WTC11 (cell line): Measurements from ENCODE around the gene CEP68. TPM values are rescaled to one million over a fixed set of nuclear protein-coding genes. Genes with fewer than 3 reads are reported as not detected.

Experiments used
- ATAC-seq: fragments of 200-7000 bp; cut with Tn5 transposase; 2 replicates; pipeline ENCODE4 v1.10.0; 2021; ENCODE audit warnings: mild to moderate bottlenecking, moderate library complexity
- CTCF ChIA-PET: fragments of 300-600 bp; sonication (Branson Sonifier 250); formaldehyde crosslinking; loops from one replicate; lab custom pipeline; 2021; ENCODE audit warnings: antibody characterized with exemption; lab: Charles Lee
- POLR2A ChIA-PET: fragments of 350-600 bp; sonication (Branson Sonifier 250); formaldehyde crosslinking; loops from one replicate; lab custom pipeline; 2021; ENCODE audit warnings: antibody characterized with exemption; lab: Charles Lee
- DNase-seq: peaks from one replicate; pipeline ENCODE4 v3.0.0; 2021; ENCODE audit warnings: low spot score
- H3K27ac Mint-ChIP-seq: 2 replicates; pipeline ENCODE4 v1.8.0; 2021; ENCODE audit warnings: mixed read lengths
- H3K27me3 Mint-ChIP-seq: 2 replicates; pipeline ENCODE4 v1.8.0; 2021; ENCODE audit warnings: low read depth, mild to moderate bottlenecking, moderate library complexity, mixed read lengths
- H3K36me3 Mint-ChIP-seq: 2 replicates; pipeline ENCODE4 v1.8.0; 2021; ENCODE audit warnings: mixed read lengths
- H3K4me1 Mint-ChIP-seq: 2 replicates; pipeline ENCODE4 v1.8.0; 2022; ENCODE audit warnings: mixed read lengths
- H3K4me3 Mint-ChIP-seq: 2 replicates; pipeline ENCODE4 v1.8.0; 2021; ENCODE audit warnings: mild to moderate bottlenecking, moderate library complexity, mixed read lengths
- H3K9me3 Mint-ChIP-seq: 2 replicates; pipeline ENCODE4 v1.8.0; 2021; ENCODE audit warnings: mixed read lengths
- FOXK1 ChIP-seq: sonication (generic); formaldehyde crosslinking; IDR thresholded peaks from 2 replicates; pipeline ENCODE4 v1.8.0; 2022; ENCODE audit warnings: mild to moderate bottlenecking, moderate library complexity, missing genetic modification reagents
- FOXP4 ChIP-seq: sonication (generic); formaldehyde crosslinking; IDR thresholded peaks from 2 replicates; pipeline ENCODE4 v1.8.0; 2022; ENCODE audit warnings: mild to moderate bottlenecking, missing genetic modification reagents
- GTF2I ChIP-seq: fragments of 250-450 bp; sonication (Bioruptor Pico); conservative IDR thresholded peaks from 2 replicates; pipeline ENCODE4 v1.4.0; 2021; ENCODE audit warnings: mild to moderate bottlenecking
- KAT7 ChIP-seq: sonication (generic); formaldehyde crosslinking; IDR thresholded peaks from 2 replicates; pipeline ENCODE4 v1.8.1; 2023; ENCODE audit warnings: missing genetic modification reagents, mild to moderate bottlenecking, borderline replicate concordance
- MXD4 ChIP-seq: fragments of 250-450 bp; sonication (Bioruptor Pico); IDR thresholded peaks from 2 replicates; pipeline ENCODE4 v1.8.0; 2021; ENCODE audit warnings: mild to moderate bottlenecking, moderate library complexity, borderline replicate concordance
- RORB ChIP-seq: fragments of 250-450 bp; sonication (Bioruptor Pico); IDR thresholded peaks from 2 replicates; pipeline ENCODE4 v1.9.0; 2021; ENCODE audit warnings: mild to moderate bottlenecking
- SOX15 ChIP-seq: fragments of 250-450 bp; sonication (Bioruptor Pico); IDR thresholded peaks from 2 replicates; pipeline ENCODE4 v1.9.0; 2021; ENCODE audit warnings: mild to moderate bottlenecking
- STAT6 ChIP-seq: sonication (generic); formaldehyde crosslinking; conservative IDR thresholded peaks from 2 replicates; pipeline ENCODE4 v1.8.1; 2023; ENCODE audit warnings: mild to moderate bottlenecking, low read depth, missing genetic modification reagents, moderate library complexity
- TCF7 ChIP-seq: sonication (generic); formaldehyde crosslinking; IDR thresholded peaks from 2 replicates; pipeline ENCODE4 v1.8.0; 2022; ENCODE audit warnings: mild to moderate bottlenecking, low read depth, missing genetic modification reagents, moderate library complexity
- TEAD4 ChIP-seq: sonication (generic); formaldehyde crosslinking; IDR thresholded peaks from 2 replicates; pipeline ENCODE4 v1.8.0; 2022; ENCODE audit warnings: mild to moderate bottlenecking, missing genetic modification reagents
- TP53 ChIP-seq: sonication (generic); formaldehyde crosslinking; IDR thresholded peaks from 2 replicates; pipeline ENCODE4 v1.8.1; 2023; ENCODE audit warnings: mild to moderate bottlenecking, missing genetic modification reagents
- ZNF138 ChIP-seq: sonication (generic); formaldehyde crosslinking; conservative IDR thresholded peaks from 2 replicates; pipeline ENCODE4 v1.8.1; 2022; ENCODE audit warnings: mild to moderate bottlenecking, moderate library complexity, missing genetic modification reagents
- ZNF263 ChIP-seq: sonication (generic); formaldehyde crosslinking; IDR thresholded peaks from 2 replicates; pipeline ENCODE4 v1.8.1; 2022; ENCODE audit warnings: low read depth, mild to moderate bottlenecking, moderate library complexity, missing genetic modification reagents
- ZNF423 ChIP-seq: fragments of 250-450 bp; sonication (Bioruptor Pico); IDR thresholded peaks from 2 replicates; pipeline ENCODE4 v2.1.2; 2022; ENCODE audit warnings: mild to moderate bottlenecking, moderate library complexity
- ZNF671 ChIP-seq: fragments of 250-450 bp; sonication (Bioruptor Pico); IDR thresholded peaks from 2 replicates; pipeline ENCODE4 v1.8.0; 2021; ENCODE audit warnings: mild to moderate bottlenecking
- total RNA-seq: library from RNA; stranded (reverse); gene quantifications from 3 replicates; pipeline ENCODE4 v1.2.3, GENCODE V29; 2021
- TF ChIP-seq, protein P1 (sequence below): sonication (generic); formaldehyde crosslinking; IDR thresholded peaks from 2 replicates; pipeline ENCODE4 v1.8.0; 2023; ENCODE audit warnings: mild to moderate bottlenecking, missing genetic modification reagents
- TF ChIP-seq, protein P2 (sequence below): fragments of 250-450 bp; sonication (Bioruptor Pico); IDR thresholded peaks from 2 replicates; pipeline ENCODE4 v1.8.0; 2021; ENCODE audit warnings: mild to moderate bottlenecking
- TF ChIP-seq, protein P3 (sequence below): fragments of 250-450 bp; sonication (Bioruptor Pico); IDR thresholded peaks from 2 replicates; pipeline ENCODE4 v1.9.0; 2021; ENCODE audit warnings: moderate library complexity, mild to moderate bottlenecking, inconsistent platforms, borderline replicate concordance

CEP68 gene
- total RNA-seq, 1 experiment from 2014 or later, result 16.7 TPM

- peaks cover 15% of the 10 kb centered on the region for H3K36me3 Mint-ChIP-seq
- peaks cover 50% of the 10 kb centered on the region for H3K4me1 Mint-ChIP-seq
- no peak for ATAC-seq
- H3K4me3 Mint-ChIP-seq, result no peak overlapping the region
- DNase-seq, result no peak
- no peaks in the 10 kb centered on the region for H3K27me3 Mint-ChIP-seq
- POLR2A ChIA-PET, result interaction anchor here (0.7 kb wide), 1 partner anchor 21 kb away, joined by 3 read pairs; the partner anchor contains the start of gene CEP68
- no peaks in the 10 kb centered on the region for H3K9me3 Mint-ChIP-seq
- TF ChIP-seq KAT7 (CRISPR knock-in tag), result no peak
- TF ChIP-seq, protein P1, sequence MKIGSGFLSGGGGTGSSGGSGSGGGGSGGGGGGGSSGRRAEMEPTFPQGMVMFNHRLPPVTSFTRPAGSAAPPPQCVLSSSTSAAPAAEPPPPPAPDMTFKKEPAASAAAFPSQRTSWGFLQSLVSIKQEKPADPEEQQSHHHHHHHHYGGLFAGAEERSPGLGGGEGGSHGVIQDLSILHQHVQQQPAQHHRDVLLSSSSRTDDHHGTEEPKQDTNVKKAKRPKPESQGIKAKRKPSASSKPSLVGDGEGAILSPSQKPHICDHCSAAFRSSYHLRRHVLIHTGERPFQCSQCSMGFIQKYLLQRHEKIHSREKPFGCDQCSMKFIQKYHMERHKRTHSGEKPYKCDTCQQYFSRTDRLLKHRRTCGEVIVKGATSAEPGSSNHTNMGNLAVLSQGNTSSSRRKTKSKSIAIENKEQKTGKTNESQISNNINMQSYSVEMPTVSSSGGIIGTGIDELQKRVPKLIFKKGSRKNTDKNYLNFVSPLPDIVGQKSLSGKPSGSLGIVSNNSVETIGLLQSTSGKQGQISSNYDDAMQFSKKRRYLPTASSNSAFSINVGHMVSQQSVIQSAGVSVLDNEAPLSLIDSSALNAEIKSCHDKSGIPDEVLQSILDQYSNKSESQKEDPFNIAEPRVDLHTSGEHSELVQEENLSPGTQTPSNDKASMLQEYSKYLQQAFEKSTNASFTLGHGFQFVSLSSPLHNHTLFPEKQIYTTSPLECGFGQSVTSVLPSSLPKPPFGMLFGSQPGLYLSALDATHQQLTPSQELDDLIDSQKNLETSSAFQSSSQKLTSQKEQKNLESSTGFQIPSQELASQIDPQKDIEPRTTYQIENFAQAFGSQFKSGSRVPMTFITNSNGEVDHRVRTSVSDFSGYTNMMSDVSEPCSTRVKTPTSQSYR, result no peak
- no peak for TF ChIP-seq RORB (CRISPR knock-in tag)
- TF ChIP-seq SOX15 (CRISPR knock-in tag), result no peak
- no peak for TF ChIP-seq GTF2I (CRISPR knock-in tag)
- TF ChIP-seq, protein P2, sequence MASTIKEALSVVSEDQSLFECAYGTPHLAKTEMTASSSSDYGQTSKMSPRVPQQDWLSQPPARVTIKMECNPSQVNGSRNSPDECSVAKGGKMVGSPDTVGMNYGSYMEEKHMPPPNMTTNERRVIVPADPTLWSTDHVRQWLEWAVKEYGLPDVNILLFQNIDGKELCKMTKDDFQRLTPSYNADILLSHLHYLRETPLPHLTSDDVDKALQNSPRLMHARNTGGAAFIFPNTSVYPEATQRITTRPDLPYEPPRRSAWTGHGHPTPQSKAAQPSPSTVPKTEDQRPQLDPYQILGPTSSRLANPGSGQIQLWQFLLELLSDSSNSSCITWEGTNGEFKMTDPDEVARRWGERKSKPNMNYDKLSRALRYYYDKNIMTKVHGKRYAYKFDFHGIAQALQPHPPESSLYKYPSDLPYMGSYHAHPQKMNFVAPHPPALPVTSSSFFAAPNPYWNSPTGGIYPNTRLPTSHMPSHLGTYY (CRISPR knock-in tag), result no peak
- TF ChIP-seq FOXK1 (CRISPR knock-in tag), result no peak
- no peak for TF ChIP-seq TP53 (CRISPR knock-in tag)
- TF ChIP-seq, protein P3, sequence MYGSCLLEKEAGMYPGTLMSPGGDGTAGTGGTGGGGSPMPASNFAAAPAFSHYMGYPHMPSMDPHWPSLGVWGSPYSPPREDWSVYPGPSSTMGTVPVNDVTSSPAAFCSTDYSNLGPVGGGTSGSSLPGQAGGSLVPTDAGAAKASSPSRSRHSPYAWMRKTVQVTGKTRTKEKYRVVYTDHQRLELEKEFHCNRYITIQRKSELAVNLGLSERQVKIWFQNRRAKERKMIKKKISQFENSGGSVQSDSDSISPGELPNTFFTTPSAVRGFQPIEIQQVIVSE (CRISPR knock-in tag), result no peak
- TF ChIP-seq TEAD4 (CRISPR knock-in tag), result no peak
- TF ChIP-seq ZNF263 (CRISPR knock-in tag), result no peak
- TF ChIP-seq ZNF671 (CRISPR knock-in tag), result no peak
- no peak for TF ChIP-seq ZNF138 (CRISPR knock-in tag)
- CTCF ChIA-PET, result interaction anchor here (1.2 kb wide), 1 partner anchor 118 kb away, joined by 4 read pairs; no protein-coding TSS in a partner anchor
- no peak overlapping the region for H3K27ac Mint-ChIP-seq
These were observed 20.8 kb upstream of the CEP68 start for GRCh38 chr2:65035351-65035943.

GRCh38 chr2:65037178-65037577 is 19.0 kb upstream of the CEP68 start:
- ATAC-seq, result no peak
- peaks cover 32% of the 10 kb centered on the region for H3K4me1 Mint-ChIP-seq
- 0 out of 2 replicates have a peak overlapping the region, but pooled peaks have one; percentile 42 for H3K27ac Mint-ChIP-seq
- TF ChIP-seq ZNF138 (CRISPR knock-in tag), result no peak
- TF ChIP-seq TCF7, result no peak
- TF ChIP-seq FOXP4 (CRISPR knock-in tag), result no peak
- TF ChIP-seq, protein P3 (CRISPR knock-in tag), result no peak
- TF ChIP-seq STAT6, result no peak
- TF ChIP-seq MXD4 (CRISPR knock-in tag), result no peak
- TF ChIP-seq ZNF423, result no peak
- no peak overlapping the region for H3K4me3 Mint-ChIP-seq
- ChIA-PET POLR2A (no interaction called here), CTCF (no interaction called here)
- DNase-seq, result no peak
- no peaks in the 10 kb centered on the region for H3K27me3 Mint-ChIP-seq
- peaks cover 15% of the 10 kb centered on the region for H3K36me3 Mint-ChIP-seq
- no peaks in the 10 kb centered on the region for H3K9me3 Mint-ChIP-seq
